ENCODE measurements around the gene PCDH15. TPM values are rescaled to one million over a fixed set of nuclear protein-coding genes. Genes with fewer than 3 reads are reported as not detected.

The PCDH15 gene
- total and polyA plus RNA-seq, 2 of the 13 experiments (the other 11 are each of a cell fraction or from before 2014, with no cell fraction given): not detected

GRCh38 chr10:53898532-53898931 is 902.5 kb downstream of the PCDH15 start (continued):
- TF ChIP-seq AKNA (CRISPR knock-in tag; IDR thresholded peaks at IDR 0.05; ENCODE audit: borderline replicate concordance) (no peak), NR1H2 (CRISPR knock-in tag; IDR thresholded peaks at IDR 0.05; ENCODE audit: borderline replicate concordance, low read depth) (no peak), MTERF4 (CRISPR knock-in tag; IDR thresholded peaks at IDR 0.05) (no peak), HCFC1 (IDR thresholded peaks at IDR 0.05; ENCODE audit: low read depth, low read length) (no peak), NFKB2 (CRISPR knock-in tag; IDR thresholded peaks at IDR 0.05; ENCODE audit: borderline replicate concordance) (no peak), ZNF382 (CRISPR knock-in tag; IDR thresholded peaks at IDR 0.05; ENCODE audit: borderline replicate concordance) (no peak), ZMYM4 (CRISPR knock-in tag; IDR thresholded peaks at IDR 0.05) (no peak), KDM6A (CRISPR knock-in tag; IDR thresholded peaks at IDR 0.05; ENCODE audit: low read depth) (no peak)

- no peaks in the 10 kb centered on the region for H3K27me3 ChIP-seq (ENCODE audit: control insufficient read depth in 1 of 2, insufficient read depth in 2 of 2, low read length in 2 of 2)
- peak; percentile 30 for FAIRE-seq
- H2AFZ ChIP-seq (ENCODE audit: low read length): no peak overlapping the region
- peak; percentile 30 for DNase-seq (ENCODE audit: low spot score)
- WGBS (ENCODE audit: low lambda C conversion rate): 0% methylated on average over 5 of the region's 5 CpGs
- H3K4me2 ChIP-seq (ENCODE audit: low read depth, low read length): peak overlapping the region; percentile 0; the same call in 1 of the 2 replicates
- in situ Hi-C loops (cut with HindIII; ENCODE audit: extremely low pct_ligation_motif_present, low pct_unique_long_range_greater_than_20kb): no loop called here
- no peak overlapping the region for H3K9ac ChIP-seq (ENCODE audit: insufficient read depth, low read depth, low read length)
- H3K4me3 ChIP-seq (replicated peaks in 1 of 3; ENCODE audit: insufficient read depth in 1 of 3, low read depth in 2 of 3, low read length in 3 of 3): no peak overlapping the region
- H3K79me2 ChIP-seq (ENCODE audit: insufficient read depth, low read length): no peaks in the 10 kb centered on the region
- H4K20me1 ChIP-seq (ENCODE audit: insufficient read depth, low read length): no peaks in the 10 kb centered on the region
- H3K9me3 ChIP-seq (ENCODE audit: low read length): no peaks in the 10 kb centered on the region
- H3K36me3 ChIP-seq (replicated peaks in 1 of 2; ENCODE audit: control insufficient read depth in 1 of 2, insufficient read depth in 2 of 2, low read length in 2 of 2): no peaks in the 10 kb centered on the region
- no TSS peak for BruUV-seq (replicated peaks)
- no peak overlapping the region for H3K27ac ChIP-seq (ENCODE audit: extremely low read length, insufficient read depth, low read length)
- ChIA-PET POLR2A (no interaction called here), CTCF (ENCODE audit: low intra/inter-chr PET ratio, low total read pairs) (no interaction called here)
- peak; percentile 75 for ATAC-seq
- intact Hi-C loops (cut with micrococcal nuclease; ENCODE audit: unreplicated experiment): no loop called here
- peaks cover 13% of the 10 kb centered on the region for H3K4me1 ChIP-seq (ENCODE audit: insufficient read depth, low read length)
- TF ChIP-seq HMG20A (CRISPR knock-in tag; IDR thresholded peaks at IDR 0.05; ENCODE audit: borderline replicate concordance) (peak; percentile 74; the same call in 1 of the 2 replicates), ZMYM4 (CRISPR knock-in tag; IDR thresholded peaks at IDR 0.05) (0 out of 2 replicates have a peak, but pooled peaks have one; percentile 18), ZNF644 (CRISPR knock-in tag; IDR thresholded peaks at IDR 0.05; ENCODE audit: low read depth) (peak; percentile 62; the same call in 1 of the 2 replicates), TBX3 (IDR thresholded peaks at IDR 0.05; ENCODE audit: borderline replicate concordance) (peak; percentile 30; the same call in 1 of the 2 replicates), ATF7 (IDR thresholded peaks at IDR 0.05) (no peak), ATF7 (CRISPR knock-in tag; IDR thresholded peaks at IDR 0.05) (no peak), SALL1 (CRISPR knock-in tag; IDR thresholded peaks at IDR 0.05) (peak; percentile 27; the same call in 1 of the 2 replicates), PAXIP1 (CRISPR knock-in tag; conservative IDR thresholded peaks at IDR 0.05) (peak; percentile 51; the same call in 1 of the 2 replicates)
These were observed 906.9 kb downstream of the PCDH15 start for GRCh38 chr10:53894145-53894544.

Data from HepG2 (cell line).